HL-60 (cell line): ENCODE results near the gene FGD5.

Source experiments
- DNase-seq, 2 experiments: peaks; one replicate each; pipeline ENCODE4 v3.0.0-alpha.2; 2010 to 2020; ENCODE audit warnings: low read depth in 1 of 2, low spot score in 1 of 2
- H3K27ac ChIP-seq: fragments of 250-450 bp; sonication (Bioruptor Pico); replicated peaks from 2 replicates; pipeline ENCODE4 v1.5.1; 2020; ENCODE audit warnings: mild to moderate bottlenecking, moderate library complexity
- H3K27me3 ChIP-seq: fragments of 250-450 bp; sonication (Bioruptor Pico); 2 replicates; pipeline ENCODE4 v1.5.1; 2021; ENCODE audit warnings: mild to moderate bottlenecking, moderate library complexity; ENCODE audit not compliant: insufficient read depth, poor library complexity, severe bottlenecking
- H3K4me3 ChIP-seq: replicated peaks from 2 replicates; pipeline ENCODE4 v1.5.1; 2011; ENCODE audit warnings: mild to moderate bottlenecking, control low read depth, low read length; ENCODE audit not compliant: insufficient read depth
- GABPA ChIP-seq: IDR thresholded peaks from 2 replicates; pipeline ENCODE4 v1.6.1; 2012; ENCODE audit warnings: low read depth
- POLR2AphosphoS5 ChIP-seq: IDR thresholded peaks from 2 replicates; pipeline ENCODE4 v1.6.1; 2012; ENCODE audit warnings: low read depth
- SPI1 ChIP-seq: IDR thresholded peaks from 2 replicates; pipeline ENCODE4 v1.6.1; 2012; ENCODE audit warnings: low read depth, mild to moderate bottlenecking, borderline replicate concordance
- TF ChIP-seq, protein P1 (sequence below): IDR thresholded peaks from one replicate; pipeline ENCODE4 v1.5.1; 2011; ENCODE audit warnings: low read length, control low read depth, inconsistent platforms; ENCODE audit not compliant: insufficient read depth
- TF ChIP-seq, protein P2 (sequence below): IDR thresholded peaks from 2 replicates; pipeline ENCODE4 v1.6.1; 2012; ENCODE audit warnings: low read depth; ENCODE audit not compliant: insufficient replicate concordance

FGD5 gene

DNA sequence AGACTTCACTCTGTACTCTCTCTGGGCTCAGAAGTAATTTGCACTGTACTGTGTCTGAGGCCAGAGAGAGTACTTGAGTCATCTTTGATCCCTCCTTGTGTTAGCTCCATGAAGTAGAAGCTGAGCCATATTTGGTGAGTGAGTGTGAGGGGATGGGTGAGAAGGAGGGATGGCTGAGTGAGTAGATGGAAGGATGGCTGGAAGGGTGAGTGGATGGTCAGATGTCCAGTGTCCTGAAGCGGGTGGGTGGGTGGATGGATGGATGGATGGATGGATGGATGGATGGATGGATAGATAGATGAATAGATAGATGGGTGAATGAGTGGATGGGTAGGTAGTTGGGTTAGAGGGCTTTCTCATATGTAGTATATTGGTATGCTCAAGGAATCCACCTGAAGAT, 39.3 kb downstream of the FGD5 start:
- Histone ChIP-seq H3K27ac (no peak overlapping the region), H3K4me3 (no peak overlapping the region), H3K27me3 (peaks cover 7% of the 10 kb centered on the region)
- DNase-seq = no peak
- no peak for TF ChIP-seq POLR2AphosphoS5
- TF ChIP-seq GABPA = no peak
- TF ChIP-seq SPI1 = no peak
- TF ChIP-seq, protein P1, sequence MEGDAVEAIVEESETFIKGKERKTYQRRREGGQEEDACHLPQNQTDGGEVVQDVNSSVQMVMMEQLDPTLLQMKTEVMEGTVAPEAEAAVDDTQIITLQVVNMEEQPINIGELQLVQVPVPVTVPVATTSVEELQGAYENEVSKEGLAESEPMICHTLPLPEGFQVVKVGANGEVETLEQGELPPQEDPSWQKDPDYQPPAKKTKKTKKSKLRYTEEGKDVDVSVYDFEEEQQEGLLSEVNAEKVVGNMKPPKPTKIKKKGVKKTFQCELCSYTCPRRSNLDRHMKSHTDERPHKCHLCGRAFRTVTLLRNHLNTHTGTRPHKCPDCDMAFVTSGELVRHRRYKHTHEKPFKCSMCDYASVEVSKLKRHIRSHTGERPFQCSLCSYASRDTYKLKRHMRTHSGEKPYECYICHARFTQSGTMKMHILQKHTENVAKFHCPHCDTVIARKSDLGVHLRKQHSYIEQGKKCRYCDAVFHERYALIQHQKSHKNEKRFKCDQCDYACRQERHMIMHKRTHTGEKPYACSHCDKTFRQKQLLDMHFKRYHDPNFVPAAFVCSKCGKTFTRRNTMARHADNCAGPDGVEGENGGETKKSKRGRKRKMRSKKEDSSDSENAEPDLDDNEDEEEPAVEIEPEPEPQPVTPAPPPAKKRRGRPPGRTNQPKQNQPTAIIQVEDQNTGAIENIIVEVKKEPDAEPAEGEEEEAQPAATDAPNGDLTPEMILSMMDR = no peak
- TF ChIP-seq, protein P2, sequence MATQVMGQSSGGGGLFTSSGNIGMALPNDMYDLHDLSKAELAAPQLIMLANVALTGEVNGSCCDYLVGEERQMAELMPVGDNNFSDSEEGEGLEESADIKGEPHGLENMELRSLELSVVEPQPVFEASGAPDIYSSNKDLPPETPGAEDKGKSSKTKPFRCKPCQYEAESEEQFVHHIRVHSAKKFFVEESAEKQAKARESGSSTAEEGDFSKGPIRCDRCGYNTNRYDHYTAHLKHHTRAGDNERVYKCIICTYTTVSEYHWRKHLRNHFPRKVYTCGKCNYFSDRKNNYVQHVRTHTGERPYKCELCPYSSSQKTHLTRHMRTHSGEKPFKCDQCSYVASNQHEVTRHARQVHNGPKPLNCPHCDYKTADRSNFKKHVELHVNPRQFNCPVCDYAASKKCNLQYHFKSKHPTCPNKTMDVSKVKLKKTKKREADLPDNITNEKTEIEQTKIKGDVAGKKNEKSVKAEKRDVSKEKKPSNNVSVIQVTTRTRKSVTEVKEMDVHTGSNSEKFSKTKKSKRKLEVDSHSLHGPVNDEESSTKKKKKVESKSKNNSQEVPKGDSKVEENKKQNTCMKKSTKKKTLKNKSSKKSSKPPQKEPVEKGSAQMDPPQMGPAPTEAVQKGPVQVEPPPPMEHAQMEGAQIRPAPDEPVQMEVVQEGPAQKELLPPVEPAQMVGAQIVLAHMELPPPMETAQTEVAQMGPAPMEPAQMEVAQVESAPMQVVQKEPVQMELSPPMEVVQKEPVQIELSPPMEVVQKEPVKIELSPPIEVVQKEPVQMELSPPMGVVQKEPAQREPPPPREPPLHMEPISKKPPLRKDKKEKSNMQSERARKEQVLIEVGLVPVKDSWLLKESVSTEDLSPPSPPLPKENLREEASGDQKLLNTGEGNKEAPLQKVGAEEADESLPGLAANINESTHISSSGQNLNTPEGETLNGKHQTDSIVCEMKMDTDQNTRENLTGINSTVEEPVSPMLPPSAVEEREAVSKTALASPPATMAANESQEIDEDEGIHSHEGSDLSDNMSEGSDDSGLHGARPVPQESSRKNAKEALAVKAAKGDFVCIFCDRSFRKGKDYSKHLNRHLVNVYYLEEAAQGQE = no peak

DNA sequence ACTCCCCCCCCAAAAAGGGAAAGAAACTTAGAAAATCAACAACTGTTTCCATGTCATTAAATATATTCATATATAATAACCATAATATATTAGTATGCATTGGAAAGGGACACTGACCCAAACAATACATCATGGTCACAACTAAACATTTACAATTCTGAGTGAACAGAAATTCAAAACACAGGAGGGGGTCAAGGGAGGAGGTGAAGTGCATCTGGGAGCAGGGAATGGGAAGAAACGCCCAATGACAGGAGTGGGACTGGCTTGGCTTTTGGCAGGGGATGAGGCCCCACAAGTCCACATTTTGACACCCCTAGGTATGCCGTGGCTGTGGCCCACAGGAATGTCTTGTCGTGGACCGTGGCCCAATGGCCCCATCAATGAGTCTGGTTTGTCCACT, 41.1 kb downstream of the FGD5 start:
- TF ChIP-seq SPI1 = no peak
- TF ChIP-seq GABPA = no peak
- TF ChIP-seq, protein P2 = no peak
- TF ChIP-seq, protein P1 = no peak
- no peak for TF ChIP-seq POLR2AphosphoS5
- H3K27me3 ChIP-seq = peaks cover 7% of the 10 kb centered on the region
- H3K4me3 ChIP-seq = no peak overlapping the region
- no peak for DNase-seq
- H3K27ac ChIP-seq = no peak overlapping the region

DNA sequence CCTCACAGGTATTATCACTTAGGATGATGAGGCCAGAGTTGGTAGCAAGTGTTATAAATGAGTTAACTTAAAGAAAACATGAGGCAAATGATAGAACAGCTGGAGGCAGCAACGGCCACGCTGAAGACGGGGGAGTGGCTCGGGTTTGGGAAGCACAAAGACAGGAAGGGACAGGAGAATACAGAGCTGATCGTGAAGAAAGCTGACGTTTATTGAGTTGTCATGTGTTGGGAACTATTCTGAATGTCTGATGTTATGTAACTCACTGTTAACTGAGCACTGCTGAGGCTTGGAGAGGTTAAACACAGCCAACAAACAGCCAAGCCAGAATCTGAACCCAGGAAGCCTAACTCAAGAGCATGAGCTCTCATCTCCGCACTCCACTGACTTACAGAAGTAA, 42.3 kb downstream of the FGD5 start:
- TF ChIP-seq GABPA = no peak
- TF ChIP-seq, protein P1 = no peak
- TF ChIP-seq POLR2AphosphoS5 = no peak
- TF ChIP-seq, protein P2 = no peak
- TF ChIP-seq SPI1 = no peak
- peaks cover 7% of the 10 kb centered on the region for H3K27me3 ChIP-seq
- no peak for DNase-seq
- no peak overlapping the region for H3K4me3 ChIP-seq
- no peak overlapping the region for H3K27ac ChIP-seq
